B cell (primary cell): ENCODE measurements around the gene TACR3. TPM values are rescaled to one million over a fixed set of nuclear protein-coding genes. Genes with fewer than 3 reads are reported as not detected.

Source experiments
- ATAC-seq: fragments of 200-7000 bp; cut with Tn5 transposase; one replicate; pipeline ENCODE4 v1.10.0; 2021; ENCODE audit warnings: low read depth, mild to moderate bottlenecking, moderate number of reproducible peaks, moderate library complexity
- CTCF ChIA-PET: fragments of 350-600 bp; sonication (Branson Sonifier 250); formaldehyde crosslinking; loops from one replicate; lab custom pipeline; 2021; ENCODE audit warnings: antibody characterized with exemption, inconsistent platforms; lab: Charles Lee
- POLR2A ChIA-PET: fragments of 350-600 bp; sonication (Branson Sonifier 250); formaldehyde crosslinking; loops from one replicate; lab custom pipeline; 2021; ENCODE audit warnings: antibody characterized with exemption; lab: Charles Lee
- DNase-seq: peaks from one replicate; pipeline ENCODE4 v3.0.0; 2013
- H2AFZ ChIP-seq: 2 replicates; pipeline ENCODE4 v1.6.1; 2012; ENCODE audit warnings: mild to moderate bottlenecking, low read depth, low read length; ENCODE audit not compliant: insufficient read depth, poor library complexity, severe bottlenecking
- H3K27ac ChIP-seq, 2 donors: 1 replicate in 1 of 2; 2 replicates in 1 of 2; pipeline ENCODE4 v1.5.1; 2012 to 2013; ENCODE audit warnings: low read length in 2 of 2, mild to moderate bottlenecking in 2 of 2, moderate library complexity in 1 of 2
- H3K27me3 ChIP-seq, 4 experiments: fragments of 200-600 bp in 1 of 4; sonication (generic) in 1 of 4; replicated peaks in 1 of 4; 1 replicate in 2 of 4; 2 replicates in 2 of 4; pipeline versions ENCODE4 v1.6.1 to v1.7.0; 2013 to 2016; ENCODE audit warnings: low read length in 3 of 4, mild to moderate bottlenecking in 2 of 4, mixed read lengths in 1 of 4, moderate library complexity in 1 of 4; ENCODE audit not compliant: insufficient read depth in 4 of 4, control insufficient read depth in 3 of 4; ENCODE audit errors: control extremely low read depth in 1 of 4
- H3K36me3 ChIP-seq, 2 experiments: replicated peaks in 1 of 2; 1 replicate in 1 of 2; 2 replicates in 1 of 2; pipeline versions ENCODE4 v1.6.1 to v1.7.1; 2013; ENCODE audit warnings: low read length in 1 of 2; ENCODE audit not compliant: insufficient read depth in 2 of 2, control insufficient read depth in 1 of 2; ENCODE audit errors: control extremely low read depth in 1 of 2, extremely low read depth in 1 of 2
- H3K4me1 ChIP-seq, 2 donors: fragments of 200-600 bp in 1 of 2; sonication (generic) in 1 of 2; 1 replicate in 1 of 2; 2 replicates in 1 of 2; pipeline versions ENCODE4 v1.5.1 to v1.6.1; 2013 to 2017; ENCODE audit warnings: low read length in 2 of 2; ENCODE audit not compliant: control insufficient read depth in 2 of 2, insufficient read depth in 2 of 2
- H3K4me2 ChIP-seq: replicated peaks from 2 replicates; pipeline ENCODE3; 2012; ENCODE audit warnings: mild to moderate bottlenecking, low read depth, low read length; ENCODE audit not compliant: poor library complexity, severe bottlenecking
- H3K4me3 ChIP-seq, 5 experiments: fragments of 200-600 bp in 1 of 5; sonication (generic) in 1 of 5; 1 replicate in 3 of 5; 2 replicates in 2 of 5; pipeline versions ENCODE4 v1.5.1 to v1.7.0; 2011 to 2016; ENCODE audit warnings: low read length in 4 of 5, mild to moderate bottlenecking in 4 of 5, low read depth in 2 of 5, control low read depth in 1 of 5, moderate library complexity in 1 of 5; ENCODE audit not compliant: insufficient read depth in 1 of 5; ENCODE audit errors: control extremely low read depth in 1 of 5, extremely low read depth in 1 of 5
- H3K79me2 ChIP-seq: fragments of 200-600 bp; sonication (generic); one replicate; pipeline ENCODE4 v1.6.0; 2016; ENCODE audit warnings: low read length; ENCODE audit not compliant: control insufficient read depth, insufficient read depth
- H3K9ac ChIP-seq: fragments of 200-600 bp; sonication (generic); 2 replicates; pipeline ENCODE4 v1.6.1; 2017; ENCODE audit warnings: mild to moderate bottlenecking, low read length, moderate library complexity
- H3K9me3 ChIP-seq, 3 donors: one replicate each; pipeline versions ENCODE4 v1.6.1 to v1.7.1; 2013; ENCODE audit warnings: low read length in 2 of 3; ENCODE audit not compliant: control insufficient read depth in 2 of 3, insufficient read depth in 1 of 3; ENCODE audit errors: control extremely low read depth in 1 of 3
- H4K20me1 ChIP-seq: 2 replicates; pipeline ENCODE4 v1.6.0; 2012; ENCODE audit warnings: mild to moderate bottlenecking, low read length; ENCODE audit not compliant: insufficient read depth, control insufficient read depth, poor library complexity, severe bottlenecking
- H3K27ac Mint-ChIP-seq: one replicate; pipeline ENCODE4 v1.8.0; 2021; ENCODE audit warnings: mixed read lengths
- H3K27me3 Mint-ChIP-seq: one replicate; pipeline ENCODE4 v1.8.0; 2021; ENCODE audit warnings: mixed read lengths
- H3K4me1 Mint-ChIP-seq: one replicate; pipeline ENCODE4 v1.8.0; 2021; ENCODE audit warnings: mixed read lengths
- H3K4me3 Mint-ChIP-seq: one replicate; pipeline ENCODE4 v1.8.0; 2021; ENCODE audit warnings: mixed read lengths
- H3K9me3 Mint-ChIP-seq: one replicate; pipeline ENCODE4 v1.8.0; 2022; ENCODE audit warnings: mixed read lengths; ENCODE audit not compliant: insufficient read depth
- CTCF ChIP-seq: fragments of 200-600 bp; IDR thresholded peaks from one replicate; pipeline ENCODE4 v1.8.0; 2022; ENCODE audit warnings: antibody characterized with exemption, mild to moderate bottlenecking
- EZH2 ChIP-seq: IDR thresholded peaks from 2 replicates; pipeline ENCODE4 v1.6.1; 2012; ENCODE audit warnings: borderline replicate concordance, low read depth, mild to moderate bottlenecking, moderate library complexity, low read length; ENCODE audit not compliant: insufficient read depth, poor library complexity, severe bottlenecking
- WGBS: methylation state at CpG from one replicate; pipeline ENCODE4 v1.1.5; 2013; ENCODE audit warnings: missing lambda C conversion rate; ENCODE audit not compliant: insufficient coverage; 5-methylcytosine and 5-hydroxymethylcytosine counted together
- intact Hi-C: fragments of 100-400 bp; cut with micrococcal nuclease; formaldehyde crosslinking; loops from one replicate; pipeline ENCODE4 v1.10.0; 2022
- polyA plus RNA-seq: library from polyadenylated mRNA; depleted of rRNA; stranded (reverse); fragments of >200 nt; gene quantifications from 2 replicates; pipeline ENCODE4 v1.2.3, GENCODE V29; 2012
- total RNA-seq, 2 donors: library from RNA; stranded (reverse); fragments of 120-200 nt in 1 of 2; gene quantifications; 1 replicate in 1 of 2; 2 replicates in 1 of 2; pipeline versions ENCODE4 v1.2.3 to v1.2.4, GENCODE V29; 2013 to 2022

TACR3 gene
- total and polyA plus RNA-seq, 2 donors (not counting 1 experiment from before 2014, with no cell fraction given), result not detected

- H3K9me3 ChIP-seq, result no peaks in the 10 kb centered on the region
- H3K4me2 ChIP-seq, result no peak overlapping the region
- H3K4me3 Mint-ChIP-seq, result no peak overlapping the region
- TF ChIP-seq EZH2 (no peak), CTCF (no peak)
- no peaks in the 10 kb centered on the region for H3K4me1 Mint-ChIP-seq
- no peaks in the 10 kb centered on the region for H3K36me3 ChIP-seq
- no peak overlapping the region for H3K27ac Mint-ChIP-seq
- DNase-seq (no peak), ATAC-seq (no peak)
- no peaks in the 10 kb centered on the region for H3K27me3 ChIP-seq
- POLR2A ChIA-PET, result no interaction called here
- H3K27ac ChIP-seq, result no peak overlapping the region
- no peaks in the 10 kb centered on the region for H3K27me3 Mint-ChIP-seq
- H2AFZ ChIP-seq, result no peak overlapping the region
- CTCF ChIA-PET, result no interaction called here
- H3K9me3 Mint-ChIP-seq, result peaks cover 2% of the 10 kb centered on the region
- no peaks in the 10 kb centered on the region for H3K79me2 ChIP-seq
- H3K9ac ChIP-seq, result no peak overlapping the region
- intact Hi-C loops, result no loop called here
- no peaks in the 10 kb centered on the region for H4K20me1 ChIP-seq
- no peak overlapping the region for H3K4me3 ChIP-seq
- no peaks in the 10 kb centered on the region for H3K4me1 ChIP-seq
- WGBS, result 60% methylated on average over 1 of the region's 4 CpGs
These were observed 73.8 kb downstream of the TACR3 start for GRCh38 chr4:103645991-103646390.

- POLR2A ChIA-PET, result no interaction called here
- Histone ChIP-seq H3K4me2 (no peak overlapping the region), H3K79me2 (no peaks in the 10 kb centered on the region), H2AFZ (no peak overlapping the region), H4K20me1 (no peaks in the 10 kb centered on the region), H3K9ac (no peak overlapping the region), H3K36me3 (no peaks in the 10 kb centered on the region), H3K27ac (no peak overlapping the region), H3K27me3 (no peaks in the 10 kb centered on the region), H3K9me3 (no peaks in the 10 kb centered on the region), H3K4me3 (no peak overlapping the region), H3K4me1 (no peaks in the 10 kb centered on the region)
- ATAC-seq (no peak), DNase-seq (no peak)
- intact Hi-C loops, result no loop called here
- no peak for TF ChIP-seq EZH2
- no peak for TF ChIP-seq CTCF
- H3K4me1 Mint-ChIP-seq, result no peaks in the 10 kb centered on the region
- CTCF ChIA-PET, result no interaction called here
- no peak overlapping the region for H3K4me3 Mint-ChIP-seq
- peaks cover 4% of the 10 kb centered on the region for H3K9me3 Mint-ChIP-seq
- WGBS, result no CpG with 5 or more reads among the region's 1 CpG
- H3K27me3 Mint-ChIP-seq, result no peaks in the 10 kb centered on the region
- H3K27ac Mint-ChIP-seq, result no peak overlapping the region
These were observed 85.5 kb downstream of the TACR3 start for GRCh38 chr4:103634236-103634635.
